NT2/D1 (cell line): ENCODE data around the gene REPS1.

ENCODE experiments used
- DNase-seq: peaks from one replicate; pipeline ENCODE4 v3.0.0-alpha.2; 2011; ENCODE audit warnings: low read depth, low spot score
- H3K27me3 ChIP-seq: 2 replicates; pipeline ENCODE4 v1.6.0; 2011; ENCODE audit warnings: mild to moderate bottlenecking; ENCODE audit not compliant: insufficient read length, insufficient read depth
- H3K36me3 ChIP-seq: 2 replicates; pipeline ENCODE4 v1.6.1; 2011; ENCODE audit warnings: mild to moderate bottlenecking, low read length, mixed read lengths; ENCODE audit not compliant: insufficient read depth, insufficient read length
- H3K4me1 ChIP-seq: 2 replicates; pipeline ENCODE4 v1.5.1; 2011; ENCODE audit not compliant: insufficient read depth, insufficient read length
- H3K4me3 ChIP-seq: 2 replicates; pipeline ENCODE4 v1.5.1; 2011; ENCODE audit warnings: low read depth; ENCODE audit not compliant: insufficient read length
- H3K9ac ChIP-seq: 2 replicates; pipeline ENCODE4 v1.6.0; 2011; ENCODE audit warnings: low read depth; ENCODE audit not compliant: insufficient read length
- H3K9me3 ChIP-seq: 2 replicates; pipeline ENCODE4 v1.5.1; 2011; ENCODE audit warnings: mild to moderate bottlenecking, low read length; ENCODE audit not compliant: insufficient read depth
- SUZ12 ChIP-seq: IDR thresholded peaks from 2 replicates; pipeline ENCODE4 v1.6.1; 2011; ENCODE audit not compliant: insufficient read length, insufficient read depth; ENCODE audit errors: extremely low read depth
- YY1 ChIP-seq: IDR thresholded peaks from 2 replicates; pipeline ENCODE4 v1.6.1; 2011; ENCODE audit not compliant: insufficient read length, insufficient read depth
- ZNF274 ChIP-seq: IDR thresholded peaks from 2 replicates; pipeline ENCODE4 v1.6.1; 2011; ENCODE audit warnings: mild to moderate bottlenecking, low read depth, low read length

Gene REPS1

GRCh38 chr6:138963119-138963518 is 24.9 kb downstream of the REPS1 start:
- DNase-seq, result no peak
- no peak overlapping the region for H3K4me3 ChIP-seq
- H3K36me3 ChIP-seq, result no peaks in the 10 kb centered on the region
- no peak overlapping the region for H3K9ac ChIP-seq
- no peaks in the 10 kb centered on the region for H3K27me3 ChIP-seq
- H3K9me3 ChIP-seq, result no peaks in the 10 kb centered on the region
- TF ChIP-seq ZNF274 (no peak), YY1 (no peak)
- H3K4me1 ChIP-seq, result no peaks in the 10 kb centered on the region

GRCh38 chr6:138959521-138959920 is 28.5 kb downstream of the REPS1 start:
- TF ChIP-seq ZNF274 (no peak), SUZ12 (no peak), YY1 (no peak)
- H3K9me3 ChIP-seq, result no peaks in the 10 kb centered on the region
- no peak overlapping the region for H3K4me3 ChIP-seq
- DNase-seq, result no peak
- no peaks in the 10 kb centered on the region for H3K36me3 ChIP-seq
- H3K4me1 ChIP-seq, result no peaks in the 10 kb centered on the region
- no peak overlapping the region for H3K9ac ChIP-seq
- H3K27me3 ChIP-seq, result no peaks in the 10 kb centered on the region

DNA sequence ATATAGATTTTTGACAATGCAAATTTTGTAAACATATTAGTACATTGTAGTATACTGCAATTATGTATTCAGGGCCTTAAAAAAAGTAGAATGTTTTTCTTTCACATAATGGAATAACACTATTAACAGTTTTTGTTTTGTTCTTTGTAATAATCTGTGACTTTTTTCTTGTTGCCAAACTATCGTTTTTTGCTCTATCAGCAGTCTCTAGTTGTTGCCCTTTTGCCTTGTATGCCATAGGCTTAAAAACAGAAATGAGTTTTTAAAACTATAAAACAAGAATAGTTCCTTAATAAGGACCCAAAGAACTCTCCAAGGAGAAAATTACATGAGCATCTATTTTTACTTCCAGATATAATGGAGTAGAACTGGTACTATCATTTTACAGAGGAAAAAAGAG is 29.5 kb downstream of the REPS1 start:
- Histone ChIP-seq H3K27me3 (no peaks in the 10 kb centered on the region), H3K36me3 (no peaks in the 10 kb centered on the region), H3K9me3 (no peaks in the 10 kb centered on the region), H3K4me3 (no peak overlapping the region), H3K4me1 (no peaks in the 10 kb centered on the region), H3K9ac (no peak overlapping the region)
- no peak for DNase-seq
- TF ChIP-seq YY1, result no peak
- TF ChIP-seq ZNF274, result no peak
- TF ChIP-seq SUZ12, result no peak

DNA sequence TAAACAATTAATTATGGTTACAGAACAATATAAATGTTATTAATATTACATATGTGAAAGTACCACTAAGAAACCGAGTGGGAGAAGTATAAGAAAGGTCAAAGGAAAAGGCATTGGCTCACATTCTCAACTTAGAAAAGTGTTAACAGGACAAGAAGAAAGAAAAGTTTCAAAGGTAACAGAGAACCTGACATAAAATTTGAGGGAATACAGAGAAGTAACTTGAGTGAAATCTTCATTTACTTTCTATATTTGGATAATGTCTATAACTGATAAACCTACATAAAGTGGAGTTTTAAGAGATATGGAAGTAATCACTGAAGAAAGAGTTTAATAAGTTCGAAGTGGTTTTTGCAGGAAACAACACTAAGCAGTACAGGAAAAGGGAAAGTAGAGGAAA is 30.1 kb downstream of the REPS1 start:
- TF ChIP-seq SUZ12 (no peak), ZNF274 (no peak), YY1 (no peak)
- Histone ChIP-seq H3K27me3 (no peaks in the 10 kb centered on the region), H3K9me3 (no peaks in the 10 kb centered on the region), H3K9ac (no peak overlapping the region), H3K36me3 (no peaks in the 10 kb centered on the region), H3K4me3 (no peak overlapping the region), H3K4me1 (no peaks in the 10 kb centered on the region)
- no peak for DNase-seq

GRCh38 chr6:138957484-138957883 is 30.6 kb downstream of the REPS1 start:
- Histone ChIP-seq H3K4me1 (no peaks in the 10 kb centered on the region), H3K27me3 (no peaks in the 10 kb centered on the region), H3K9me3 (no peaks in the 10 kb centered on the region), H3K4me3 (no peak overlapping the region), H3K36me3 (no peaks in the 10 kb centered on the region), H3K9ac (no peak overlapping the region)
- TF ChIP-seq YY1 (no peak), ZNF274 (no peak), SUZ12 (no peak)
- no peak for DNase-seq

- H3K4me1 ChIP-seq, result no peaks in the 10 kb centered on the region
- no peaks in the 10 kb centered on the region for H3K27me3 ChIP-seq
- no peak for TF ChIP-seq SUZ12
- no peak for TF ChIP-seq ZNF274
- TF ChIP-seq YY1, result no peak
- no peak overlapping the region for H3K9ac ChIP-seq
- H3K4me3 ChIP-seq, result no peak overlapping the region
- no peak for DNase-seq
- no peaks in the 10 kb centered on the region for H3K36me3 ChIP-seq
- no peaks in the 10 kb centered on the region for H3K9me3 ChIP-seq
Observed at GRCh38 chr6:138956244-138956924, 31.7 kb downstream of the REPS1 start.

- Histone ChIP-seq H3K4me1 (no peaks in the 10 kb centered on the region), H3K27me3 (no peaks in the 10 kb centered on the region), H3K9me3 (no peaks in the 10 kb centered on the region), H3K9ac (no peak overlapping the region), H3K36me3 (no peaks in the 10 kb centered on the region), H3K4me3 (no peak overlapping the region)
- TF ChIP-seq YY1 (no peak), SUZ12 (no peak), ZNF274 (no peak)
- DNase-seq, result no peak
Observed at GRCh38 chr6:138955262-138955661, 32.8 kb downstream of the REPS1 start.
